Measurements from ENCODE around the gene TNFRSF9. TPM values are rescaled to one million over a fixed set of nuclear protein-coding genes. Genes with fewer than 3 reads are reported as not detected.

Gene TNFRSF9
- total RNA-seq, 1 donor from 2014 or later, result 2.5 TPM

GRCh38 chr1:7879228-7879627 is 61.4 kb downstream of the TNFRSF9 start:
- intact Hi-C loops (cut with micrococcal nuclease), result no loop called here

- intact Hi-C loops (cut with micrococcal nuclease), result no loop called here
These were observed 62.6 kb downstream of the TNFRSF9 start for GRCh38 chr1:7878027-7878426.

- intact Hi-C loops (cut with micrococcal nuclease), result no loop called here
These were observed 66.5 kb downstream of the TNFRSF9 start for GRCh38 chr1:7873801-7874795.

- intact Hi-C loops (cut with micrococcal nuclease), result no loop called here
These were observed 69.5 kb downstream of the TNFRSF9 start for GRCh38 chr1:7871136-7871535.

GRCh38 chr1:7869136-7869920 is 71.3 kb downstream of the TNFRSF9 start:
- intact Hi-C loops (cut with micrococcal nuclease), result no loop called here

GRCh38 chr1:7868070-7868780 is 72.4 kb downstream of the TNFRSF9 start:
- intact Hi-C loops (cut with micrococcal nuclease), result no loop called here

- intact Hi-C loops (cut with micrococcal nuclease), result no loop called here
These were observed 74.7 kb downstream of the TNFRSF9 start for GRCh38 chr1:7865978-7866377.

Other genes starting within 250 kb of the TNFRSF9 start
- gene VAMP3, start 169.5 kb downstream of the TNFRSF9 start, total RNA-seq, result 34.4 and 38.2 TPM in 2 replicates
- gene PER3, start 156.5 kb downstream of the TNFRSF9 start, total RNA-seq, result 3.0 and 3.2 TPM in 2 replicates
- gene UTS2, start 87.8 kb downstream of the TNFRSF9 start, total RNA-seq, result not detected in 2 replicates
- gene PARK7, start 20.9 kb upstream of the TNFRSF9 start, total RNA-seq, result 300 and 303 TPM in 2 replicates
- 0.86 and 1.6 TPM in 2 replicates for gene ERRFI1, start 85.5 kb upstream of the TNFRSF9 start, total RNA-seq